Astrocyte of the cerebellum (primary cell): ENCODE results near the gene THOC1.

Experiments used
- DNase-seq: peaks from one replicate; pipeline ENCODE4 v3.0.0-alpha.2; 2011; ENCODE audit warnings: low read depth
- H3K4me3 ChIP-seq: 2 replicates; pipeline ENCODE4 v1.5.1; 2011; ENCODE audit warnings: mild to moderate bottlenecking, low read depth, low read length, moderate library complexity
- in situ Hi-C: cut with HindIII; loops from 2 replicates; pipeline ENCODE4 v1.10.0; 2017; ENCODE audit warnings: low sequenced_read_pairs
- TF ChIP-seq, protein P1 (sequence below): IDR thresholded peaks from 2 replicates; pipeline ENCODE4 v1.5.1; 2012; ENCODE audit warnings: low read length, low read depth, moderate library complexity, mild to moderate bottlenecking; ENCODE audit errors: missing control alignments

THOC1 gene

DNA sequence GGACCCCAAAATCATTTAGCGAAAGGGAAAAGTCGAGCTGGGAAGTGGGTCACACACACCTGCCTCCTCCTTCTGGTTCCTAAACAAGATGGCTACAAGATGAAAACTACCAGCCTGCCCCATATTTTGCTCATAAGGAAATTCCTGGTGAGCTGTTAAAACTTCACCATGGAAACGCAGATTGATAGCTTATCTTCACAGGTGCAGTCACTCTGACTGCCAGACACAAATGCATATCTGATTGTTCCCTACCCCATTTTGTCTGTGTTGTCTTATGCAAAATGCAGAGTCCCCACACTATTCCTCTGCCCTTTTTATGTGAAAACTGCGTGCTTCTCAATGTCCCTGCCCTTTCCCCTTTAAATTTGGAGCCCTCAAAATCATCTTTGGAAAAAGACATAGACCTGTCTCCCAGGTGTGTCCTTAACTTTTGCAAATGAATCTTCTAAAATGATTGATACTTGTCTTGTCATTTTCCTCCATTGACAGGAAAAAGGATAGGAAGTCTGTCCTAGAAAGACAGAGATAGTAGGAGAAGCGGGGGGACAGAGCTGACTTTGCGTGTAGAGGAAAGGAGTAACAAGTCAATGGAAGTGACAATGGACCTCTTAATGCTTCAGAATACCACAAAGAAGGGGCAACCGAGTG is 38.9 kb upstream of the THOC1 start:
- DNase-seq: no peak
- TF ChIP-seq, protein P1, sequence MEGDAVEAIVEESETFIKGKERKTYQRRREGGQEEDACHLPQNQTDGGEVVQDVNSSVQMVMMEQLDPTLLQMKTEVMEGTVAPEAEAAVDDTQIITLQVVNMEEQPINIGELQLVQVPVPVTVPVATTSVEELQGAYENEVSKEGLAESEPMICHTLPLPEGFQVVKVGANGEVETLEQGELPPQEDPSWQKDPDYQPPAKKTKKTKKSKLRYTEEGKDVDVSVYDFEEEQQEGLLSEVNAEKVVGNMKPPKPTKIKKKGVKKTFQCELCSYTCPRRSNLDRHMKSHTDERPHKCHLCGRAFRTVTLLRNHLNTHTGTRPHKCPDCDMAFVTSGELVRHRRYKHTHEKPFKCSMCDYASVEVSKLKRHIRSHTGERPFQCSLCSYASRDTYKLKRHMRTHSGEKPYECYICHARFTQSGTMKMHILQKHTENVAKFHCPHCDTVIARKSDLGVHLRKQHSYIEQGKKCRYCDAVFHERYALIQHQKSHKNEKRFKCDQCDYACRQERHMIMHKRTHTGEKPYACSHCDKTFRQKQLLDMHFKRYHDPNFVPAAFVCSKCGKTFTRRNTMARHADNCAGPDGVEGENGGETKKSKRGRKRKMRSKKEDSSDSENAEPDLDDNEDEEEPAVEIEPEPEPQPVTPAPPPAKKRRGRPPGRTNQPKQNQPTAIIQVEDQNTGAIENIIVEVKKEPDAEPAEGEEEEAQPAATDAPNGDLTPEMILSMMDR: no peak
- in situ Hi-C loops: no loop called here
- H3K4me3 ChIP-seq: no peak overlapping the region

DNA sequence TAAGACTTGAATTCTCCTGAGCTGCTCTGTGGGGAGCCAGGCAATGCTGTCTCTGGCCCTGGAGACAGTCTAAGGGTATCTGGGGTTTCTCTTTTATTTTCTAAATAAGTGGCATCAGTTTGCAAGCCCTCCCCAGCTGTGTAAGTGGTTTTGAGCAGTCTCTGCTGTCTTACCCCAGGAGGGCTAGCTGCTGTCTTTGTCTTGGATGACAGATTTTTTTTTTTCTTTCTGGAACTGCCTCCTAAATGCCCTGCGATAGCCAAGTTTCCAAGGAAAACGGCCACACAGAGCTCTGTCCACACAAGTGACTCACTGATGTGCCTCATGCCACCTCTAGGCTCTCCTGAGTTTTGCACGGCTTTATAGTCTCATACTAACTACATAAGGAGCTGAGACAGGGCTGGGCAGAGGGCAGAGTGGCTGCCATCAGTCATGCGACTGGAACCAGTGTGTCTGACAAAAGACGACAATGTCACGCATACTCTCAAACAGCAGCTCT is 37.2 kb upstream of the THOC1 start:
- in situ Hi-C loops: no loop called here
- TF ChIP-seq, protein P1: peak; percentile 4
- H3K4me3 ChIP-seq: no peak overlapping the region
- DNase-seq: no peak

DNA sequence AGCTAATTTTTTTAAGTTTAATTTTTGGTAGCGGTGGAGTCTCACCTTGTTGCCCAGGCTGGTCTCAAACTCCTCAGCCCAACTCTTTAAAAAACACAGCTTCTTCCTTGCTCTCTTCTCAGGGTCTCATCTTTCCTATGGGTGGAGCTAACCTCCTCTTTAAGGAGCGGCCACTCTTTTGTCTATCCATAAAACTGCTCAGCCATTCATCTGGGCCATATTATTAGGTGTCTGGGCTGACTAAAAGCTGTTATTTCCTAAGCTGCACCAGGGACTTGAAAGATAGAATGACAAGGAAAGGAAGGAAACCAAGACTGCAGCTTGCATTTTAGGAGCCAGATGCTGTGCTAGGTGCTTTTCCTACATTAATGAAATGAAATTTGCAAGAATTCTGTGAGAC is 35.8 kb upstream of the THOC1 start:
- TF ChIP-seq, protein P1: no peak
- in situ Hi-C loops: no loop called here
- H3K4me3 ChIP-seq: no peak overlapping the region
- DNase-seq: no peak

DNA sequence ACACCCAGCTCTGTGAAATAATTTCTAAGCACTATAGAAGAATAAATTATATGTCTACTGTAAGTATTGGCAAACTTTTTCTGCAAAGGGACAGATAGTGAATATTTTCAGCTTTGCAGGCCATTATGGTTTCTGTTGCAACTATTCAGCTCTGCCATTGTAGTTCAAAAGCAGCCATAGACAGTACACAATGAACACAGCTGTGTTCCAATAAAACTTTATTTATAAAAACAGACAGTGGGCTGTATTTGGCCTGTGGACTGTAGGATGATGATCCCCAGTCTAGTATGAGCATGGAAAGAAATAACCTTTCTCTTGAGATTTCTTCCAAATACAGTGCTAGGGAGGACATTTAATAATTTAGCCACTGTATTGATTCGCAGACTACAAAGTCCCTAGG is 35.2 kb upstream of the THOC1 start:
- in situ Hi-C loops: no loop called here
- H3K4me3 ChIP-seq: no peak overlapping the region
- DNase-seq: no peak
- TF ChIP-seq, protein P1: no peak

DNA sequence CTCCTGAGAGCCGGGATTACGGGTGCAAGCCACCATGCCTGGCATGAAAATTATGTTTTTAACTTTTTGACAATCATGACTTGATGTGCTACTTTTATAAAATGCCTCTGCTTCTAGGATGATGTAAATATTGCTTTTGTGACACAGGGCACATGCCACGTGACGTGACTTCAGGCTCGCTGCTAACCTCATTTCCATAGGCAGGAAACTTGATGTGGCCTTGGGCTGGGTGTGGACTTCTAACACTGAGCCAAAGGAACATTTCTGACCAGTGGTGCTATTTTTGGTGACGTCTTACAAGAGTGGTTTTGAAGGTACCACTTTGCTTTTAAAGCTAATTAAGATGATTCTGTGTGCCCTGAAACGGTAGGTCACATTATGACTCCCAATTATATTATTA is 34.2 kb upstream of the THOC1 start:
- no peak overlapping the region for H3K4me3 ChIP-seq
- no peak for DNase-seq
- TF ChIP-seq, protein P1: no peak
- in situ Hi-C loops: no loop called here

DNA sequence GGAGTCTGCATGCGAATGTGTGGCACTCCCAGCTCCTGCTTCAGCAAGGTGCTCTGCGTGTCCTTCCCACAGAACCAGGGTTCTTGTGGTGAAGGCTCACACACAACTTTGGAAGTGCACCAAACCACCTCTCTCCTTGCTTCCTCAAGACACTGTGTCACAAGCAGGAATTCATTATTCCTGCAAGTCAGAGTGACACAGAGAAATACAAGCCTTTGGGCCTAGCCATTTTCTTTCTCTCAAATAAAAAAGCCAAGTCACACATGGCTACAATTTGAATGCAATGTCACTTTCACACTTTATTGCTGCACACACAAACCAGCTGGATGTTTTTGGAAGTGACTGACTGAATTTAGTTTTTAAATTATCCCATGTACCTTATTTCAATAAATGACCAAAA is 30.1 kb upstream of the THOC1 start:
- in situ Hi-C loops: no loop called here

More for the DNA sequence above, 30.1 kb upstream of the THOC1 start:
- TF ChIP-seq, protein P1: no peak
- no peak overlapping the region for H3K4me3 ChIP-seq
- no peak for DNase-seq
